Skeletal muscle tissue (tissue), 4 donors: ENCODE results near the gene FOXP2. TPM values are rescaled to one million over a fixed set of nuclear protein-coding genes. Genes with fewer than 3 reads are reported as not detected.
A peak's percentile ranks its signal among the peaks of the same experiment; 100 is the strongest.
"Not testable (repeated sequence)": the region's sequence is repeated elsewhere in the genome, so short reads cannot be mapped to it uniquely, and the experiment has no call there.

Experiments
- H3K27ac ChIP-seq: one replicate; pipeline ENCODE4 v1.7.0; 2013; ENCODE audit warnings: mild to moderate bottlenecking, low read depth, low read length, inconsistent platforms
- H3K27me3 ChIP-seq, 3 donors: one replicate each; pipeline ENCODE4 v1.7.0; 2013; ENCODE audit warnings: low read length in 3 of 3; ENCODE audit not compliant: control insufficient read depth in 3 of 3, insufficient read depth in 3 of 3
- H3K36me3 ChIP-seq, 3 donors: one replicate each; pipeline ENCODE4 v1.7.0; 2013; ENCODE audit warnings: low read length in 3 of 3; ENCODE audit not compliant: control insufficient read depth in 3 of 3, insufficient read depth in 3 of 3
- H3K4me1 ChIP-seq, 3 donors: one replicate each; pipeline ENCODE4 v1.7.0; 2013; ENCODE audit warnings: low read length in 3 of 3, mild to moderate bottlenecking in 3 of 3; ENCODE audit not compliant: control insufficient read depth in 3 of 3, insufficient read depth in 3 of 3
- H3K4me3 ChIP-seq, 3 donors: one replicate each; pipeline ENCODE4 v1.7.0; 2013; ENCODE audit warnings: low read length in 3 of 3
- H3K9ac ChIP-seq, 3 donors: one replicate each; pipeline ENCODE4 v1.7.0; 2013; ENCODE audit warnings: low read length in 3 of 3, mild to moderate bottlenecking in 3 of 3, moderate library complexity in 2 of 3, low read depth in 1 of 3
- H3K9me3 ChIP-seq, 3 donors: one replicate each; pipeline ENCODE4 v1.7.0; 2013; ENCODE audit warnings: low read length in 3 of 3; ENCODE audit not compliant: control insufficient read depth in 3 of 3
- total RNA-seq: library from RNA; depleted of rRNA; stranded (reverse); fragments of >200 nt; gene quantifications from one replicate; pipeline ENCODE4 v1.2.3, GENCODE V29; 2014
- donor health status: Osteomylitis.

Gene FOXP2
- total RNA-seq, 1 donor from 2014 or later = 10.4 TPM

- Histone ChIP-seq H3K4me1 (no peaks in the 10 kb centered on the region), H3K27me3 (no peaks in the 10 kb centered on the region), H3K36me3 (no peaks in the 10 kb centered on the region), H3K27ac (no peak overlapping the region), H3K4me3 (no peak overlapping the region), H3K9me3 (no peaks in the 10 kb centered on the region), H3K9ac (no peak overlapping the region)
Observed at GRCh38 chr7:114527589-114527988, 113.0 kb downstream of the FOXP2 start.

DNA sequence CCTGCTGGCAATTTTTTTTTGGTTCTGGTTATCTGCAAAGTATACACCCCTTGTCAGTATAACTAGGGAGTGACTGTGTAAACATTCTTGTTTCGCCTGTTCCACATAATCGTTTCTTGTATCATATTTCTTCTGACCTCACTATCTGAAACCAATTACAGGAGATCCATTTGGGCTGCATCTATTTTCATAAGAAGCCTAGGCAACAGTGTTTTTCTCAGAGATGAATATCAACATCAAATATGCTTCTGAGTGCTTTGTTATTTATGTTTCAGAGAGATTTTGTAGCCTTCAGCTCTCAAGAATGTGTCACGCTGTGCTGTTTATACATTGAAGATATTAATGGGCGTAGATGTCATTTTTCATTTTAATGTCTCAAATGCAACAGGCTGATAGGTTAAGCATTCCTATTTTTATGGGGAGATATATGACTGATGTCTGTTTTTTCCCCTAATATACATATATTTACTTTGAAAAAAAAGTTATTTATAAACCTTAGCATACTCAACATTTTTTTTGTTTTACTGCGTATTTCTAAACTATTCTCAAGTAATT, 115.5 kb downstream of the FOXP2 start:
- H3K27ac ChIP-seq = no peak overlapping the region
- H3K9ac ChIP-seq = peak overlapping the region in 1 of 3 donors; percentile 25
- H3K9me3 ChIP-seq = no peaks in the 10 kb centered on the region
- no peaks in the 10 kb centered on the region for H3K36me3 ChIP-seq
- H3K4me3 ChIP-seq = peak overlapping the region in 1 of 3 donors; percentile 24
- no peaks in the 10 kb centered on the region for H3K27me3 ChIP-seq
- peaks cover 0 to 4% (median 0%) of the 10 kb centered on the region in 3 donors for H3K4me1 ChIP-seq

DNA sequence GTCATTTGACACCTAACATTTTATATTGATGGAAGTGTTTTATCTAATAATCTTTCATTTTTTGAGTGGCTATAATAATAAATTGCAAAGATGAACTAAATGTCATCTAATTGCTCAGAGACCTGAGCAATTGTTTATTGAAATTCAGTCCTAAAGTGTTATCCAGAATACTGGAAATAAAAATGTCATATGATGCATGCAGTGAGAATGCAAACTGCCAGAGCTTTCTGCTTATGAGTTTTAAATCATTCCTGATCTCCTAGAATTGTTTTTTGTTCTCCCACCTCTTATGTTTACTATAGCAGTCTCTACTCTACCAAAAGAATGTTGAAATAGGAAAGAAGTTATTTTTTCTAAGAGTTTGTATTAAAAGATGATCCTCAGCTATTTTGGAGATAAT, 116.7 kb downstream of the FOXP2 start:
- Histone ChIP-seq H3K36me3 (no peaks in the 10 kb centered on the region), H3K27me3 (no peaks in the 10 kb centered on the region), H3K9ac (no peak overlapping the region), H3K4me3 (no peak overlapping the region), H3K27ac (no peak overlapping the region), H3K9me3 (no peaks in the 10 kb centered on the region), H3K4me1 (peaks cover 0 to 4% (median 0%) of the 10 kb centered on the region in 3 donors)

- Histone ChIP-seq H3K4me1 (peaks cover 0 to 4% (median 0%) of the 10 kb centered on the region in 3 donors), H3K27me3 (no peaks in the 10 kb centered on the region), H3K4me3 (no peak overlapping the region), H3K9me3 (no peaks in the 10 kb centered on the region), H3K36me3 (no peaks in the 10 kb centered on the region), H3K27ac (no peak overlapping the region), H3K9ac (no peak overlapping the region)
Observed at GRCh38 chr7:114533131-114533530, 118.5 kb downstream of the FOXP2 start.

DNA sequence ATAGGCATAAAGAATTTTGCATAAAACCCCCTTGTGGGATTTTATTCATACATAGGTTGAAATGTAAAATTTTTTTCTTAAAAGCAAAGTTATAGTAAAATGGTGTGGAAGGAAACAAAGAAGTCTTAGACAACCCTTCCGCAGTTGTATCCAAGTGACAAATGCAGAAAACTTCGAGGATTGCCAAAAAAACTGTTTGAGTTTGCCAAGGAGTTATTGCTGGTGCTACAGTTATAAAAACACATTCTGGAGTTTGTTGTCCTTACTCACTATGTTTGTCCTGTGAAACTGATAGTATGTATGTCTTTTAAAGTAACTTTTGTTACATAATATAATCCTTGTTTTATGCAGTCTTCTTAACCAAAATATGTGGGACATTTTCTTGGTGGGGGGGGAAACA, 120.3 kb downstream of the FOXP2 start:
- H3K4me3 ChIP-seq = no peak overlapping the region
- H3K9me3 ChIP-seq = no peaks in the 10 kb centered on the region
- H3K36me3 ChIP-seq = no peaks in the 10 kb centered on the region
- peaks cover 0 to 4% (median 0%) of the 10 kb centered on the region in 3 donors for H3K4me1 ChIP-seq
- no peak overlapping the region for H3K9ac ChIP-seq
- no peaks in the 10 kb centered on the region for H3K27me3 ChIP-seq
- H3K27ac ChIP-seq = no peak overlapping the region

GRCh38 chr7:114539575-114539974, 125.0 kb downstream of the FOXP2 start:
- H3K27me3 ChIP-seq = no peaks in the 10 kb centered on the region

GRCh38 chr7:114540291-114540690, 125.7 kb downstream of the FOXP2 start:
- Histone ChIP-seq H3K4me3 (no peak overlapping the region), H3K4me1 (no peaks in the 10 kb centered on the region), H3K27ac (no peak overlapping the region), H3K9me3 (no peaks in the 10 kb centered on the region), H3K9ac (no peak overlapping the region), H3K27me3 (no peaks in the 10 kb centered on the region), H3K36me3 (no peaks in the 10 kb centered on the region)

More at GRCh38 chr7:114539575-114539974, 125.0 kb downstream of the FOXP2 start:
- no peaks in the 10 kb centered on the region for H3K36me3 ChIP-seq
- no peak overlapping the region for H3K27ac ChIP-seq
- H3K9me3 ChIP-seq = no peaks in the 10 kb centered on the region
- H3K4me1 ChIP-seq = no peaks in the 10 kb centered on the region
- H3K4me3 ChIP-seq = no peak overlapping the region
- H3K9ac ChIP-seq = no peak overlapping the region

DNA sequence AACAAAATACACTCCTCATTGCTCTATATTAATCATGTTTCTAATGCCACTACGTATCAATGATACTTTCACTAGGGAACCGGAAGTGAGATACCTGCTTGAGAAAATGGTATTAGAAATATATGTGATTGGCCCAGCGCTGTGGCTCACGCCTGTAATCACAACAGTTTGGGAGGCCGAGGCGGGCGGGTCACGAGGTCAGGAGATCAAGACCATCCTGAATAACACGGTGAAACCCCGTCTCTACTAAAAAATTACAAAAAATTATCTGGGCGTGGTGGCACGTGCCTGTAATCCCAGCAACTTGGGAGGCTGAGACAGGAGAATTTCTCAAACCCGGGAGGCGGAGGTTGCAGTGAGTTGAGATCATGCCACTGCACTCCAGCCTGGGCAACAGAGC, 132.7 kb downstream of the FOXP2 start:
- not testable (repeated sequence) for H3K27ac ChIP-seq, H3K9me3 ChIP-seq, H3K27me3 ChIP-seq, H3K36me3 ChIP-seq, H3K9ac ChIP-seq, H3K4me3 ChIP-seq, H3K4me1 ChIP-seq

DNA sequence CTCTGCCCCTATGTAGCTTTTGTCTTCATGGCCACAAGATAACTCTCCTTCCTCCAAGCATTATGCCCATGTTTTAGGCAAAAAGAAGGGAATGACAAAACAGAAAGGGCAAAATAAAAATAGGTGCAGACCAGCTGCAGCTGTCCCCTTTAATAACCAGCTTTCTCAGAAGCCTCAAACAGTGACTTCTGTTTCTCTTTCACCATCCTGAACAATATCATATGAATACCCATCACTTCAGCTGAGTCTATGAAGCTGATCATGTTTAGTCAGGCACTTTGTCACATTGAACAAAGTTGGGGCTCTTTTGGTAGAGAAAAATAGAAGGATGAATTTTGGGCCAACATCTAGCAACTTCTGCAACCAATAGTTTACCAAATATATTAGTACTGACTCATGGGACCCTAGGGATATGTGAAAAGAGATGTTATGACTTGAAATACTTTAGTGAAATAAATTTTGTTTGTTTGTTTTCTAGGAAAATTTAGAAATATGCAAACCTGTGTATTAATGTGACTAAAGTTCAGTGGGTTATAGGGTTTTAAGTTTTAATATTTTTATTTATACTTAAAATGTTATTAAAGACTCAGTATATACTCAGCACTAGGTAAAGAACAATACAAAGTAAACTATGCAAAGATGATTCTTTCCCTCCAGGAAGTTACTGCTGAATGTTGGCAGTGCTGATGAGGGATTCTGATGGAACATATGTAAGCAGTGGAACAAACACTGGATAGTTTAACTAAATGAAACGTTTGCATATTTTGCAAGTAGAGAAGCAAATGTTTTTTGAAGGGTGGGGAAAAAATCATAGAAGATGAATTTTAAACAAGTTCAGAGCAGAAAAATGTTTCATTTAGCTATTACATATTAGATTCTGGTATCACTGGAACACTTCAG, 133.7 kb downstream of the FOXP2 start:
- H3K36me3 ChIP-seq = no peaks in the 10 kb centered on the region
- H3K4me3 ChIP-seq = no peak overlapping the region
- H3K4me1 ChIP-seq = no peaks in the 10 kb centered on the region
- H3K27ac ChIP-seq = no peak overlapping the region
- no peak overlapping the region for H3K9ac ChIP-seq
- no peaks in the 10 kb centered on the region for H3K9me3 ChIP-seq
- H3K27me3 ChIP-seq = no peaks in the 10 kb centered on the region

GRCh38 chr7:114554781-114555537, 140.3 kb downstream of the FOXP2 start:
- Histone ChIP-seq H3K9me3 (no peaks in the 10 kb centered on the region), H3K27ac (peak overlapping the region; percentile 54), H3K36me3 (no peaks in the 10 kb centered on the region), H3K9ac (no peak overlapping the region), H3K4me1 (no peaks in the 10 kb centered on the region), H3K27me3 (no peaks in the 10 kb centered on the region), H3K4me3 (no peak overlapping the region)
